Keratinocyte (primary cell): Measurements from ENCODE around the gene SAMD4B.
"Not testable (repeated sequence)": the region's sequence is repeated elsewhere in the genome, so short reads cannot be mapped to it uniquely, and the experiment has no call there.

Experiments used
- EZH2 ChIP-seq: IDR thresholded peaks from one replicate; pipeline ENCODE4 v1.6.1; 2012; ENCODE audit warnings: inconsistent platforms, mild to moderate bottlenecking, low read length, moderate library complexity
- TF ChIP-seq, protein P1 (sequence below), 3 experiments: IDR thresholded peaks in 1 of 3; conservative IDR thresholded peaks in 1 of 3; optimal IDR thresholded peaks in 1 of 3; 2 replicates in 2 of 3; 3 replicates in 1 of 3; pipeline versions ENCODE3 to v1.5.1; 2011; ENCODE audit warnings: low read length in 3 of 3, mild to moderate bottlenecking in 3 of 3, moderate library complexity in 2 of 3, control low read depth in 1 of 3, inconsistent platforms in 1 of 3; ENCODE audit not compliant: insufficient read depth in 2 of 3; ENCODE audit errors: extremely low read depth in 1 of 3

DNA sequence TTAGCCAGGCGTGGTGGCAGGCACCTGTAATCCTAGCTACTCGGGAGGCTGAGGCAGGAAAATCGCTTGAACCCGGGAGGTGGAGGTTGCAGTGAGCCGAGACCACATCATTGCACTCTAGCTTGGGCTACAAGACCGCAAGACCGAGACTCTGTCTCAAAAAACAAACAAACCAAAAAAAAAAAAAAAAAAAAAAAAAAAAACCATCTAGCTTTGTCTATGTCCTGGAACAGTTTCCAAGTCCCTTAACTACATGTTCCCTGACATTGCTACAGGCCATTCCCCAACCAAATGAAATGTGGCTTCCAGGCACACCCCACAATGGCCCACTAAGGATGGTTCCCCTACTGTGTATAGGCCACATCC, 32.9 kb upstream of the SAMD4B start:
- TF ChIP-seq, protein P1, sequence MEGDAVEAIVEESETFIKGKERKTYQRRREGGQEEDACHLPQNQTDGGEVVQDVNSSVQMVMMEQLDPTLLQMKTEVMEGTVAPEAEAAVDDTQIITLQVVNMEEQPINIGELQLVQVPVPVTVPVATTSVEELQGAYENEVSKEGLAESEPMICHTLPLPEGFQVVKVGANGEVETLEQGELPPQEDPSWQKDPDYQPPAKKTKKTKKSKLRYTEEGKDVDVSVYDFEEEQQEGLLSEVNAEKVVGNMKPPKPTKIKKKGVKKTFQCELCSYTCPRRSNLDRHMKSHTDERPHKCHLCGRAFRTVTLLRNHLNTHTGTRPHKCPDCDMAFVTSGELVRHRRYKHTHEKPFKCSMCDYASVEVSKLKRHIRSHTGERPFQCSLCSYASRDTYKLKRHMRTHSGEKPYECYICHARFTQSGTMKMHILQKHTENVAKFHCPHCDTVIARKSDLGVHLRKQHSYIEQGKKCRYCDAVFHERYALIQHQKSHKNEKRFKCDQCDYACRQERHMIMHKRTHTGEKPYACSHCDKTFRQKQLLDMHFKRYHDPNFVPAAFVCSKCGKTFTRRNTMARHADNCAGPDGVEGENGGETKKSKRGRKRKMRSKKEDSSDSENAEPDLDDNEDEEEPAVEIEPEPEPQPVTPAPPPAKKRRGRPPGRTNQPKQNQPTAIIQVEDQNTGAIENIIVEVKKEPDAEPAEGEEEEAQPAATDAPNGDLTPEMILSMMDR (optimal IDR thresholded peaks at IDR 0.05 in 1 of 3, IDR thresholded peaks at IDR 0.05 in 1 of 3, conservative IDR thresholded peaks at IDR 0.05 in 1 of 3; ENCODE audit: extremely low read depth in 1 of 3, insufficient read depth in 2 of 3, low read length in 3 of 3): not testable (repeated sequence)
- not testable (repeated sequence) for TF ChIP-seq EZH2
